Mucosa of descending colon (tissue), 3 donors: Measurements from ENCODE around the gene DAAM2. TPM values are rescaled to one million over a fixed set of nuclear protein-coding genes. Genes with fewer than 3 reads are reported as not detected.

Experiments
- ATAC-seq: fragments of 200-7000 bp; cut with Tn5 transposase; one replicate; pipeline ENCODE4 v1.9.1; 2020; ENCODE audit warnings: mild to moderate bottlenecking, moderate library complexity
- DNase-seq, 3 donors: peaks; one replicate each; pipeline ENCODE4 v3.0.0-alpha.2; 2020
- H3K36me3 ChIP-seq: fragments of 200-600 bp; one replicate; pipeline ENCODE4 v1.8.0; 2021; ENCODE audit warnings: low read depth, mild to moderate bottlenecking
- H3K4me1 ChIP-seq: fragments of 200-600 bp; one replicate; pipeline ENCODE4 v1.8.0; 2021; ENCODE audit warnings: low read depth, mild to moderate bottlenecking
- H3K4me3 ChIP-seq: fragments of 200-600 bp; one replicate; pipeline ENCODE4 v1.8.0; 2021; ENCODE audit warnings: mild to moderate bottlenecking
- H3K9me3 ChIP-seq: fragments of 200-600 bp; one replicate; pipeline ENCODE4 v1.8.0; 2021; ENCODE audit warnings: mild to moderate bottlenecking
- CTCF ChIP-seq: fragments of 200-600 bp; IDR thresholded peaks from one replicate; pipeline ENCODE4 v1.8.0; 2022; ENCODE audit warnings: antibody characterized with exemption, mild to moderate bottlenecking
- intact Hi-C, 2 donors: fragments of 100-400 bp; cut with DNase I in 1 of 2; cut with micrococcal nuclease in 1 of 2; formaldehyde crosslinking; loops; one replicate each; pipeline versions ENCODE4 v1.11.0 to v1.11.1; 2022; cut with DNase I, micrococcal nuclease
- total RNA-seq, 3 donors: library from RNA; stranded (reverse); fragmentation: NEBNext Ultra II Directional in 2 of 3; extraction: Animal tissue kit (Norgen Biotek cat#: 25700) in 2 of 3; gene quantifications; one replicate each; pipeline versions ENCODE4 v1.2.1 to v1.2.4, GENCODE V29; 2021 to 2023
- donor health status: DM: no; HTN: no; CAD: no; lungs with moderate emphysema.
- donor health status: DM: no; HTN: no; CAD: no.
- donor health status: DM: no; HTN: yes; CAD: no.

Gene DAAM2
- total RNA-seq, 3 donors from 2014 or later: 6.1 to 27.8 (median 9.1) TPM

GRCh38 chr6:39824030-39824926 is 32.1 kb downstream of the DAAM2 start:
- ATAC-seq (no peak), DNase-seq (no peak)
- TF ChIP-seq CTCF: no peak
- intact Hi-C loops: no loop called here
- H3K36me3 ChIP-seq: no peaks in the 10 kb centered on the region
- no peak overlapping the region for H3K4me3 ChIP-seq
- H3K4me1 ChIP-seq: peaks cover 4% of the 10 kb centered on the region
- no peaks in the 10 kb centered on the region for H3K9me3 ChIP-seq

GRCh38 chr6:39829331-39829730 is 37.2 kb downstream of the DAAM2 start:
- no peak for DNase-seq
- no peak for ATAC-seq
- Histone ChIP-seq H3K4me1 (peaks cover 4% of the 10 kb centered on the region), H3K36me3 (no peaks in the 10 kb centered on the region), H3K9me3 (no peaks in the 10 kb centered on the region), H3K4me3 (no peak overlapping the region)
- no peak for TF ChIP-seq CTCF
- intact Hi-C loops: no loop called here

- Histone ChIP-seq H3K9me3 (no peaks in the 10 kb centered on the region), H3K4me1 (peaks cover 4% of the 10 kb centered on the region), H3K4me3 (no peak overlapping the region), H3K36me3 (no peaks in the 10 kb centered on the region)
- intact Hi-C loops: no loop called here
- TF ChIP-seq CTCF: no peak
- DNase-seq: no peak
- ATAC-seq: no peak
These were observed 38.3 kb downstream of the DAAM2 start for GRCh38 chr6:39830444-39830843.

- intact Hi-C loops: no loop called here
- no peaks in the 10 kb centered on the region for H3K36me3 ChIP-seq
- ATAC-seq (no peak), DNase-seq (no peak)
- no peak for TF ChIP-seq CTCF
- H3K4me1 ChIP-seq: no peaks in the 10 kb centered on the region
- H3K4me3 ChIP-seq: no peak overlapping the region
- no peaks in the 10 kb centered on the region for H3K9me3 ChIP-seq
These were observed 39.5 kb downstream of the DAAM2 start for GRCh38 chr6:39831701-39832100.

GRCh38 chr6:39834278-39834677 is 42.1 kb downstream of the DAAM2 start:
- Histone ChIP-seq H3K4me3 (no peak overlapping the region), H3K36me3 (no peaks in the 10 kb centered on the region), H3K9me3 (no peaks in the 10 kb centered on the region), H3K4me1 (no peaks in the 10 kb centered on the region)
- no peak for TF ChIP-seq CTCF
- intact Hi-C loops: no loop called here
- ATAC-seq: no peak
- DNase-seq: no peak
